ENCODE results near the gene STXBP1.

GRCh38 chr9:127568618-127568970, 43.5 kb upstream of the STXBP1 start:
- no peak for TF ChIP-seq EZH2phosphoT487 (conservative IDR thresholded peaks at IDR 0.05; ENCODE audit: low read length)
- no peak for TF ChIP-seq CTCF (IDR thresholded peaks at IDR 0.05; ENCODE audit: insufficient read depth, low read length, poor library complexity, severe bottlenecking)
